ENCODE measurements around the gene NAA25. TPM values are rescaled to one million over a fixed set of nuclear protein-coding genes. Genes with fewer than 3 reads are reported as not detected.

Gene NAA25
- total and polyA plus RNA-seq, 9 of the 15 experiments (the other 6 are each of a cell fraction or from before 2014, with no cell fraction given) = 26.6 to 59.6 (median 48.9) TPM

DNA sequence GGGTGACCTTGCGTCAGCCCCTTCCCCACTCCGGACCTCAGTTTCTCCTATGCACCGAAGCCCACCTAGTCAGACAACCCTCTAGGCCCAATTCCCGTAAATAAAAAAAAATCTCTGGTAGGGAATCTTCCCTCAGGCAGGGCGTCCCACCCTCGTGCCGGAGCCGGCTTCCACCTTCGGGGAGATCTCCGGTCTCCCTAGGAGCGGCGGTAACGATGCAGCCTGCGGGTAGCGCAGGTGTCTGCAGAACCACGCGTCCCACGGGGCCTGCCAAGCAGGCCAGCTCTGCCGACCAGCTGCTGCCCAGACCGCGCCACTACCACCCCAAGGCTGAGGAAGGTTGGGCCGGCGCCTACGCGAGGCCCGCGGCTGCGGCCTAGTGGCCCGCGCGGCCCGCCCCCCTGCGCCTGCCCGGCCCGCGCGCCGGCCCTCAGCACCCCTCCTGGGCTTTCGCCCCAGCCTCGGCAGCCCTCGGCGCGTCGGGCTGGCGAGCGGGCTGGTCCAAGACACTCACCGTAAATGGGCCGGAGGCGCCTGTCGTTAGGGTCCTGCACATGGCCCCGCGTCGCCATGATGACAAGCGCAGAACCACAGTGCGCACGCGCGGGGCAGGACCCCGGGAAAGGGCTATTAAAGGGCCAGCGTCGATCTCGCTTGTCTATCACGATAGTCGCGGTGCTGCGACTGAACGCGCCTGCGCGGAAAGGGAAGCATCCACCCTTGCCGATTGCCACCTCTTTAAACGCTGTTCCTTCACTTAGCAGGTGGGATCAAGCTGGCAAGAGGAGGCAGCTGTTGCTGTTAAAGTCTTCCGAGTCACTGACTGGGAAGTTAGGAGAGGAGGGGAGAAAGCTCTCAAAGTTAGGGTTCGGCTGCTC lies at the start of gene NAA25 (continued):
- TF ChIP-seq TBL1XR1 (IDR thresholded peaks at IDR 0.05; ENCODE audit: low read length in 2 of 2) = no peak; a peak in 1 of 4 replicates
- TF ChIP-seq NELFE (IDR thresholded peaks at IDR 0.05; ENCODE audit: insufficient read depth, insufficient read length) = no peak
- TF ChIP-seq ELF4 (CRISPR knock-in tag; IDR thresholded peaks at IDR 0.05) = no peak; the same call in 1 of the 2 replicates
- TF ChIP-seq, protein P1, sequence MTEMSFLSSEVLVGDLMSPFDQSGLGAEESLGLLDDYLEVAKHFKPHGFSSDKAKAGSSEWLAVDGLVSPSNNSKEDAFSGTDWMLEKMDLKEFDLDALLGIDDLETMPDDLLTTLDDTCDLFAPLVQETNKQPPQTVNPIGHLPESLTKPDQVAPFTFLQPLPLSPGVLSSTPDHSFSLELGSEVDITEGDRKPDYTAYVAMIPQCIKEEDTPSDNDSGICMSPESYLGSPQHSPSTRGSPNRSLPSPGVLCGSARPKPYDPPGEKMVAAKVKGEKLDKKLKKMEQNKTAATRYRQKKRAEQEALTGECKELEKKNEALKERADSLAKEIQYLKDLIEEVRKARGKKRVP (CRISPR knock-in tag; IDR thresholded peaks at IDR 0.05) = 0 out of 2 replicates have a peak, but pooled peaks have one; percentile 20
- no peak for TF ChIP-seq NR2C2 (CRISPR knock-in tag; IDR thresholded peaks at IDR 0.05)
- TF ChIP-seq NR2C2 (tag; IDR thresholded peaks at IDR 0.05) = peak; percentile 69
- TF ChIP-seq ETV1 (tag; conservative IDR thresholded peaks at IDR 0.05; ENCODE audit: low read depth) = no peak
- TF ChIP-seq ZNF124 (CRISPR knock-in tag; IDR thresholded peaks at IDR 0.05) = no peak
- TF ChIP-seq ZFP1 (CRISPR knock-in tag; IDR thresholded peaks at IDR 0.05) = no peak
- no peak for TF ChIP-seq CBX8 (IDR thresholded peaks at IDR 0.05; ENCODE audit: borderline replicate concordance, extremely low read depth, low read depth, low read length, poor library complexity, severe bottlenecking)
- TF ChIP-seq, protein P2, sequence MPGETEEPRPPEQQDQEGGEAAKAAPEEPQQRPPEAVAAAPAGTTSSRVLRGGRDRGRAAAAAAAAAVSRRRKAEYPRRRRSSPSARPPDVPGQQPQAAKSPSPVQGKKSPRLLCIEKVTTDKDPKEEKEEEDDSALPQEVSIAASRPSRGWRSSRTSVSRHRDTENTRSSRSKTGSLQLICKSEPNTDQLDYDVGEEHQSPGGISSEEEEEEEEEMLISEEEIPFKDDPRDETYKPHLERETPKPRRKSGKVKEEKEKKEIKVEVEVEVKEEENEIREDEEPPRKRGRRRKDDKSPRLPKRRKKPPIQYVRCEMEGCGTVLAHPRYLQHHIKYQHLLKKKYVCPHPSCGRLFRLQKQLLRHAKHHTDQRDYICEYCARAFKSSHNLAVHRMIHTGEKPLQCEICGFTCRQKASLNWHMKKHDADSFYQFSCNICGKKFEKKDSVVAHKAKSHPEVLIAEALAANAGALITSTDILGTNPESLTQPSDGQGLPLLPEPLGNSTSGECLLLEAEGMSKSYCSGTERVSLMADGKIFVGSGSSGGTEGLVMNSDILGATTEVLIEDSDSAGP (CRISPR knock-in tag; IDR thresholded peaks at IDR 0.05) = peak; percentile 99
- no peak for TF ChIP-seq ZNF224 (CRISPR knock-in tag; IDR thresholded peaks at IDR 0.05)
- no peak for TF ChIP-seq HEY1 (CRISPR knock-in tag; IDR thresholded peaks at IDR 0.05; ENCODE audit: borderline replicate concordance)
- no peak for TF ChIP-seq ZKSCAN8 (CRISPR knock-in tag; IDR thresholded peaks at IDR 0.05)
- TF ChIP-seq MYBL2 (IDR thresholded peaks at IDR 0.05; ENCODE audit: low read depth) = no peak
- no peak for TF ChIP-seq MYBL2 (CRISPR knock-in tag; IDR thresholded peaks at IDR 0.05; ENCODE audit: borderline replicate concordance)
- TF ChIP-seq TAL1 (IDR thresholded peaks at IDR 0.05) = no peak
- no peak for TF ChIP-seq NR3C1 (CRISPR knock-in tag; IDR thresholded peaks at IDR 0.05)
- TF ChIP-seq, protein P3, sequence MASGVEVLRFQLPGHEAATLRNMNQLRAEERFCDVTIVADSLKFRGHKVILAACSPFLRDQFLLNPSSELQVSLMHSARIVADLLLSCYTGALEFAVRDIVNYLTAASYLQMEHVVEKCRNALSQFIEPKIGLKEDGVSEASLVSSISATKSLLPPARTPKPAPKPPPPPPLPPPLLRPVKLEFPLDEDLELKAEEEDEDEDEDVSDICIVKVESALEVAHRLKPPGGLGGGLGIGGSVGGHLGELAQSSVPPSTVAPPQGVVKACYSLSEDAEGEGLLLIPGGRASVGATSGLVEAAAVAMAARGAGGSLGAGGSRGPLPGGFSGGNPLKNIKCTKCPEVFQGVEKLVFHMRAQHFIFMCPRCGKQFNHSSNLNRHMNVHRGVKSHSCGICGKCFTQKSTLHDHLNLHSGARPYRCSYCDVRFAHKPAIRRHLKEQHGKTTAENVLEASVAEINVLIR (CRISPR knock-in tag; IDR thresholded peaks at IDR 0.05) = no peak
- TF ChIP-seq, protein P4, sequence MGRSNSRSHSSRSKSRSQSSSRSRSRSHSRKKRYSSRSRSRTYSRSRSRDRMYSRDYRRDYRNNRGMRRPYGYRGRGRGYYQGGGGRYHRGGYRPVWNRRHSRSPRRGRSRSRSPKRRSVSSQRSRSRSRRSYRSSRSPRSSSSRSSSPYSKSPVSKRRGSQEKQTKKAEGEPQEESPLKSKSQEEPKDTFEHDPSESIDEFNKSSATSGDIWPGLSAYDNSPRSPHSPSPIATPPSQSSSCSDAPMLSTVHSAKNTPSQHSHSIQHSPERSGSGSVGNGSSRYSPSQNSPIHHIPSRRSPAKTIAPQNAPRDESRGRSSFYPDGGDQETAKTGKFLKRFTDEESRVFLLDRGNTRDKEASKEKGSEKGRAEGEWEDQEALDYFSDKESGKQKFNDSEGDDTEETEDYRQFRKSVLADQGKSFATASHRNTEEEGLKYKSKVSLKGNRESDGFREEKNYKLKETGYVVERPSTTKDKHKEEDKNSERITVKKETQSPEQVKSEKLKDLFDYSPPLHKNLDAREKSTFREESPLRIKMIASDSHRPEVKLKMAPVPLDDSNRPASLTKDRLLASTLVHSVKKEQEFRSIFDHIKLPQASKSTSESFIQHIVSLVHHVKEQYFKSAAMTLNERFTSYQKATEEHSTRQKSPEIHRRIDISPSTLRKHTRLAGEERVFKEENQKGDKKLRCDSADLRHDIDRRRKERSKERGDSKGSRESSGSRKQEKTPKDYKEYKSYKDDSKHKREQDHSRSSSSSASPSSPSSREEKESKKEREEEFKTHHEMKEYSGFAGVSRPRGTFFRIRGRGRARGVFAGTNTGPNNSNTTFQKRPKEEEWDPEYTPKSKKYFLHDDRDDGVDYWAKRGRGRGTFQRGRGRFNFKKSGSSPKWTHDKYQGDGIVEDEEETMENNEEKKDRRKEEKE (IDR thresholded peaks at IDR 0.05; ENCODE audit: borderline replicate concordance in 1 of 2, control insufficient read depth in 1 of 2, low read depth in 2 of 2, low read length in 1 of 2) = no peak
